HepG2 (cell line): ENCODE results near the gene C20orf96. TPM values are rescaled to one million over a fixed set of nuclear protein-coding genes. Genes with fewer than 3 reads are reported as not detected.

Source experiments
- FOXO1 ChIP-seq: sonication (generic); formaldehyde crosslinking; IDR thresholded peaks from 2 replicates; pipeline ENCODE4 v1.4.0; 2020; ENCODE audit warnings: missing genetic modification reagents
- GFI1 ChIP-seq: sonication (generic); formaldehyde crosslinking; IDR thresholded peaks from 2 replicates; pipeline ENCODE4 v1.5.0; 2020; ENCODE audit warnings: missing genetic modification reagents, mild to moderate bottlenecking, borderline replicate concordance
- HCFC1 ChIP-seq: fragments of 150-350 bp; IDR thresholded peaks from 2 replicates; pipeline ENCODE4 v1.6.1; 2014; ENCODE audit warnings: low read depth, low read length
- HNF4G ChIP-seq, 2 experiments: sonication (generic) in 1 of 2; formaldehyde crosslinking in 1 of 2; IDR thresholded peaks; 2 replicates each; pipeline versions ENCODE4 v1.4.0 to v1.6.1; 2011 to 2020; ENCODE audit warnings: borderline replicate concordance in 2 of 2, low read depth in 2 of 2, mild to moderate bottlenecking in 2 of 2, low read length in 1 of 2, missing genetic modification reagents in 1 of 2, moderate library complexity in 1 of 2
- LCORL ChIP-seq, 2 experiments: fragments of 450-650 bp in 1 of 2; sonication (generic) in 1 of 2; formaldehyde crosslinking in 1 of 2; IDR thresholded peaks; 2 replicates each; pipeline versions ENCODE4 v1.5.0 to v1.6.1; 2017 to 2020; ENCODE audit warnings: antibody characterized with exemption in 1 of 2, missing genetic modification reagents in 1 of 2
- MIXL1 ChIP-seq: IDR thresholded peaks from 2 replicates; pipeline ENCODE4 v1.6.1; 2016
- SETDB1 ChIP-seq: sonication (generic); formaldehyde crosslinking; IDR thresholded peaks from 2 replicates; pipeline ENCODE4 v1.5.1; 2020; ENCODE audit warnings: missing genetic modification reagents, mild to moderate bottlenecking, borderline replicate concordance
- SMARCE1 ChIP-seq: fragments of 450-650 bp; IDR thresholded peaks from 2 replicates; pipeline ENCODE4 v1.6.1; 2017; ENCODE audit warnings: borderline replicate concordance
- SMC3 ChIP-seq: IDR thresholded peaks from 2 replicates; pipeline ENCODE4 v1.6.1; 2011; ENCODE audit warnings: low read length, improper control_type of control experiment
- TAF15 ChIP-seq: fragments of 200-400 bp; formaldehyde crosslinking; IDR thresholded peaks from one replicate; pipeline ENCODE4 v1.6.1; 2018; ENCODE audit warnings: mild to moderate bottlenecking, low read depth, low read length; ENCODE audit not compliant: poor library complexity, severe bottlenecking
- TBX3 ChIP-seq: fragments of 450-650 bp; IDR thresholded peaks from 2 replicates; pipeline ENCODE4 v1.6.1; 2017; ENCODE audit warnings: antibody characterized with exemption, mild to moderate bottlenecking, inconsistent platforms, borderline replicate concordance
- ZBTB21 ChIP-seq: sonication (generic); formaldehyde crosslinking; IDR thresholded peaks from 2 replicates; pipeline ENCODE4 v1.4.0; 2020; ENCODE audit warnings: missing genetic modification reagents
- ZMYM4 ChIP-seq: sonication (generic); formaldehyde crosslinking; IDR thresholded peaks from 2 replicates; pipeline ENCODE4 v1.8.1; 2023; ENCODE audit warnings: mild to moderate bottlenecking, missing genetic modification reagents
- ZNF446 ChIP-seq: sonication (generic); formaldehyde crosslinking; IDR thresholded peaks from 2 replicates; pipeline ENCODE4 v1.5.0; 2020; ENCODE audit warnings: mild to moderate bottlenecking, missing genetic modification reagents
- ZNF558 ChIP-seq: sonication (generic); formaldehyde crosslinking; IDR thresholded peaks from 2 replicates; pipeline ENCODE4 v1.9.0; 2022; ENCODE audit warnings: mild to moderate bottlenecking, missing genetic modification reagents, borderline replicate concordance
- ZNF569 ChIP-seq: sonication (generic); formaldehyde crosslinking; IDR thresholded peaks from 2 replicates; pipeline ENCODE4 v1.5.0; 2020; ENCODE audit warnings: mild to moderate bottlenecking, missing genetic modification reagents, moderate library complexity, borderline replicate concordance
- ZNF577 ChIP-seq: sonication (generic); formaldehyde crosslinking; IDR thresholded peaks from 2 replicates; pipeline ENCODE4 v1.4.0; 2020; ENCODE audit warnings: mild to moderate bottlenecking, low read depth, missing genetic modification reagents, borderline replicate concordance
- ZNF703 ChIP-seq: sonication (generic); formaldehyde crosslinking; IDR thresholded peaks from 2 replicates; pipeline ENCODE4 v1.5.1; 2020; ENCODE audit warnings: missing genetic modification reagents, mild to moderate bottlenecking, moderate library complexity, borderline replicate concordance
- ZNF746 ChIP-seq: sonication (generic); formaldehyde crosslinking; IDR thresholded peaks from 2 replicates; pipeline ENCODE4 v1.8.0; 2022; ENCODE audit warnings: mild to moderate bottlenecking, missing genetic modification reagents
- polyA plus RNA-seq, 8 experiments: library from polyadenylated mRNA; depleted of rRNA in 3 of 8; stranded (reverse) in 7 of 8; unstranded in 1 of 8; fragments of >200 nt; fragmentation: Illumina TruSeq in 4 of 8; extraction: Trizol in 4 of 8; gene quantifications; 2 replicates each; pipeline versions ENCODE4 v1.2.1 to v1.2.3, GENCODE V29; 2011 to 2016; ENCODE audit warnings: low read depth in 4 of 8, missing spikeins in 1 of 8, mixed read lengths in 1 of 8; ENCODE audit not compliant: insufficient read depth in 1 of 8
- total RNA-seq, 5 experiments: library from RNA; depleted of rRNA; stranded (reverse); fragments of >200 nt; fragmentation: Illumina TruSeq; extraction: Trizol; gene quantifications; 2 replicates each; pipeline ENCODE4 v1.2.3, GENCODE V29; 2016; ENCODE audit warnings: low read depth in 1 of 5
- TF ChIP-seq, protein P1 (sequence below): sonication (generic); formaldehyde crosslinking; conservative IDR thresholded peaks from 2 replicates; pipeline ENCODE4 v1.4.0; 2020; ENCODE audit warnings: missing genetic modification reagents
- TF ChIP-seq, protein P2 (sequence below): sonication (generic); formaldehyde crosslinking; IDR thresholded peaks from 2 replicates; pipeline ENCODE4 v1.8.0; 2022; ENCODE audit warnings: mild to moderate bottlenecking, missing genetic modification reagents; ENCODE audit not compliant: insufficient replicate concordance
- TF ChIP-seq, protein P3 (sequence below): sonication (generic); formaldehyde crosslinking; IDR thresholded peaks from 2 replicates; pipeline ENCODE4 v1.4.0; 2020; ENCODE audit warnings: missing genetic modification reagents

The C20orf96 gene
- total and polyA plus RNA-seq, 2 of the 13 experiments (the other 11 are each of a cell fraction or from before 2014, with no cell fraction given): 3.8 to 20.6 TPM

DNA sequence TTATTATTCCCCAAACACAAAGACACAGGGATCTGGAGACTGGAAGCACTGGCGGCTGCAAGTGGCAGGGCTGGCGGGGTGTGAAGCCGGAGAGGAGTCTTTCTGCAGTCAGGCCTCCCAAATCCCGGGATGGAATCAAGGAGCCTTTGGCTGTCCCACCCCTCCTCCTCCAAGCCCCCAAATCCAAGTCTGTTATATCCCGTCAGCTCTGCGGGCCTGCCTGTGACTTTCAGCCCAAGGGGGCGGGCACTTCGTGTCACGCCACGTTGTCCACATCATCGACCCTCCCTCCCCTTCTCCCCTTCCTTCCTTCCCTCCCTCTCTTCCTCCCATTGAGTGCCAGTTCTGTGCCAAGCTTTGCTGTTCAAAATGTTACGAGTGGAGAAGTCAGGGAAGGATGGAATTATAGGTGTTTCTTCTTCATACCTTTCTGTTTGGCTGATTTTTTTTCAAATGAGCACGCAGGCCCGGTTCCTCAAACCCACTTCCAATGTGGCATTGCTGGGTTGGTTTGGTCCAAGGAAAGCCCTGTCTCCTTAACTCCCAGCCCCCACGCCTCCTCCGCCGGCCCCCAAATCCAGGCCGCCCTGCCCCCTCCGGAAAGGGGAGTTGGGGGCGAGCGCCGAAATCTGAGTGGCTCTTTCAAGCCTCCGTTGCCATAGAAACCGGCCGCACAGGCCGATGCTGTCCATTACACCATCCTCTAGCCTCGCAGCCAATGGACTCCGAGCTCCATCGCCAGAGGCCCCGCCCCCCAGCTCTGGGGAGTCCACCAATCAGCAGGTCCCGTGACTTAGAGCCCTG lies 19.5 kb upstream of the C20orf96 start (continued):
- TF ChIP-seq, protein P1, sequence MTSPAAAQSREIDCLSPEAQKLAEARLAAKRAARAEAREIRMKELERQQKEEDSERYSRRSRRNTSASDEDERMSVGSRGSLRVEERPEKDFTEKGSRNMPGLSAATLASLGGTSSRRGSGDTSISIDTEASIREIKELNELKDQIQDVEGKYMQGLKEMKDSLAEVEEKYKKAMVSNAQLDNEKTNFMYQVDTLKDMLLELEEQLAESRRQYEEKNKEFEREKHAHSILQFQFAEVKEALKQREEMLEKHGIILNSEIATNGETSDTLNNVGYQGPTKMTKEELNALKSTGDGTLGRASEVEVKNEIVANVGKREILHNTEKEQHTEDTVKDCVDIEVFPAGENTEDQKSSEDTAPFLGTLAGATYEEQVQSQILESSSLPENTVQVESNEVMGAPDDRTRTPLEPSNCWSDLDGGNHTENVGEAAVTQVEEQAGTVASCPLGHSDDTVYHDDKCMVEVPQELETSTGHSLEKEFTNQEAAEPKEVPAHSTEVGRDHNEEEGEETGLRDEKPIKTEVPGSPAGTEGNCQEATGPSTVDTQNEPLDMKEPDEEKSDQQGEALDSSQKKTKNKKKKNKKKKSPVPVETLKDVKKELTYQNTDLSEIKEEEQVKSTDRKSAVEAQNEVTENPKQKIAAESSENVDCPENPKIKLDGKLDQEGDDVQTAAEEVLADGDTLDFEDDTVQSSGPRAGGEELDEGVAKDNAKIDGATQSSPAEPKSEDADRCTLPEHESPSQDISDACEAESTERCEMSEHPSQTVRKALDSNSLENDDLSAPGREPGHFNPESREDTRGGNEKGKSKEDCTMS: no peak
- TF ChIP-seq, protein P2, sequence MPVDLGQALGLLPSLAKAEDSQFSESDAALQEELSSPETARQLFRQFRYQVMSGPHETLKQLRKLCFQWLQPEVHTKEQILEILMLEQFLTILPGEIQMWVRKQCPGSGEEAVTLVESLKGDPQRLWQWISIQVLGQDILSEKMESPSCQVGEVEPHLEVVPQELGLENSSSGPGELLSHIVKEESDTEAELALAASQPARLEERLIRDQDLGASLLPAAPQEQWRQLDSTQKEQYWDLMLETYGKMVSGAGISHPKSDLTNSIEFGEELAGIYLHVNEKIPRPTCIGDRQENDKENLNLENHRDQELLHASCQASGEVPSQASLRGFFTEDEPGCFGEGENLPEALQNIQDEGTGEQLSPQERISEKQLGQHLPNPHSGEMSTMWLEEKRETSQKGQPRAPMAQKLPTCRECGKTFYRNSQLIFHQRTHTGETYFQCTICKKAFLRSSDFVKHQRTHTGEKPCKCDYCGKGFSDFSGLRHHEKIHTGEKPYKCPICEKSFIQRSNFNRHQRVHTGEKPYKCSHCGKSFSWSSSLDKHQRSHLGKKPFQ (CRISPR knock-in tag): no peak
- TF ChIP-seq, protein P3, sequence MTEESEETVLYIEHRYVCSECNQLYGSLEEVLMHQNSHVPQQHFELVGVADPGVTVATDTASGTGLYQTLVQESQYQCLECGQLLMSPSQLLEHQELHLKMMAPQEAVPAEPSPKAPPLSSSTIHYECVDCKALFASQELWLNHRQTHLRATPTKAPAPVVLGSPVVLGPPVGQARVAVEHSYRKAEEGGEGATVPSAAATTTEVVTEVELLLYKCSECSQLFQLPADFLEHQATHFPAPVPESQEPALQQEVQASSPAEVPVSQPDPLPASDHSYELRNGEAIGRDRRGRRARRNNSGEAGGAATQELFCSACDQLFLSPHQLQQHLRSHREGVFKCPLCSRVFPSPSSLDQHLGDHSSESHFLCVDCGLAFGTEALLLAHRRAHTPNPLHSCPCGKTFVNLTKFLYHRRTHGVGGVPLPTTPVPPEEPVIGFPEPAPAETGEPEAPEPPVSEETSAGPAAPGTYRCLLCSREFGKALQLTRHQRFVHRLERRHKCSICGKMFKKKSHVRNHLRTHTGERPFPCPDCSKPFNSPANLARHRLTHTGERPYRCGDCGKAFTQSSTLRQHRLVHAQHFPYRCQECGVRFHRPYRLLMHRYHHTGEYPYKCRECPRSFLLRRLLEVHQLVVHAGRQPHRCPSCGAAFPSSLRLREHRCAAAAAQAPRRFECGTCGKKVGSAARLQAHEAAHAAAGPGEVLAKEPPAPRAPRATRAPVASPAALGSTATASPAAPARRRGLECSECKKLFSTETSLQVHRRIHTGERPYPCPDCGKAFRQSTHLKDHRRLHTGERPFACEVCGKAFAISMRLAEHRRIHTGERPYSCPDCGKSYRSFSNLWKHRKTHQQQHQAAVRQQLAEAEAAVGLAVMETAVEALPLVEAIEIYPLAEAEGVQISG: peak; percentile 59
- TF ChIP-seq TAF15 (no peak), ZNF703 (CRISPR knock-in tag) (no peak), ZNF558 (CRISPR knock-in tag) (no peak), ZBTB21 (CRISPR knock-in tag) (peak; percentile 15; the same call in 1 of the 2 replicates), SETDB1 (CRISPR knock-in tag) (no peak), ZNF446 (CRISPR knock-in tag) (no peak), HCFC1 (no peak), SMC3 (no peak), LCORL (IDR thresholded peaks at IDR 0.05) (no peak), LCORL (CRISPR knock-in tag; IDR thresholded peaks at IDR 0.05) (0 out of 2 replicates have a peak, but pooled peaks have one; percentile 34), SMARCE1 (no peak), ZMYM4 (peak; percentile 83), ZNF569 (CRISPR knock-in tag) (no peak), FOXO1 (CRISPR knock-in tag) (no peak; the same call in 1 of the 2 replicates), HNF4G (IDR thresholded peaks at IDR 0.05; ENCODE audit: borderline replicate concordance, low read depth, low read length) (no peak), HNF4G (CRISPR knock-in tag; IDR thresholded peaks at IDR 0.05; ENCODE audit: borderline replicate concordance, low read depth) (no peak), MIXL1 (0 out of 2 replicates have a peak, but pooled peaks have one; percentile 2), ZNF746 (peak; percentile 98), TBX3 (no peak), ZNF577 (CRISPR knock-in tag) (no peak), GFI1 (CRISPR knock-in tag) (no peak; the same call in none of the 2 replicates)
